Heart right ventricle (tissue), 16 donors: Measurements from ENCODE around the gene ULBP2. TPM values are rescaled to one million over a fixed set of nuclear protein-coding genes. Genes with fewer than 3 reads are reported as not detected.
A peak's percentile ranks its signal among the peaks of the same experiment; 100 is the strongest.
"Not testable (repeated sequence)": the region's sequence is repeated elsewhere in the genome, so short reads cannot be mapped to it uniquely, and the experiment has no call there.

Source experiments
- ATAC-seq, 8 donors: fragments of 200-7000 bp; cut with Tn5 transposase; one replicate each; pipeline ENCODE4 v1.9.1; 2020; ENCODE audit warnings: mild to moderate bottlenecking in 8 of 8, moderate library complexity in 8 of 8, moderate number of reproducible peaks in 1 of 8
- DNase-seq, 2 donors: peaks; one replicate each; pipeline ENCODE4 v3.0.0-alpha.2; 2020
- H3K27ac ChIP-seq, 10 donors: fragments of 200-600 bp; sonication (generic) in 2 of 10; one replicate each; pipeline versions ENCODE4 v1.5.0 to v1.8.0; 2020 to 2022; ENCODE audit warnings: mild to moderate bottlenecking in 3 of 10
- H3K27me3 ChIP-seq, 7 donors: fragments of 200-600 bp; one replicate each; pipeline ENCODE4 v1.8.0; 2021 to 2022; ENCODE audit warnings: mild to moderate bottlenecking in 2 of 7
- H3K36me3 ChIP-seq, 9 donors: fragments of 200-600 bp; sonication (generic) in 1 of 9; one replicate each; pipeline versions ENCODE4 v1.5.0 to v1.8.0; 2020 to 2022; ENCODE audit warnings: mild to moderate bottlenecking in 2 of 9
- H3K4me1 ChIP-seq, 9 donors: fragments of 200-600 bp; sonication (generic) in 1 of 9; one replicate each; pipeline versions ENCODE4 v1.5.0 to v1.8.0; 2020 to 2022; ENCODE audit warnings: mild to moderate bottlenecking in 4 of 9
- H3K4me3 ChIP-seq, 10 donors: fragments of 200-600 bp; sonication (generic) in 2 of 10; one replicate each; pipeline versions ENCODE4 v1.5.0 to v1.8.0; 2020 to 2022; ENCODE audit warnings: mild to moderate bottlenecking in 7 of 10, moderate library complexity in 2 of 10
- H3K9me3 ChIP-seq, 11 donors: fragments of 200-600 bp in 10 of 11; sonication (generic) in 2 of 11; one replicate each; pipeline versions ENCODE4 v1.5.0 to v1.8.0; 2013 to 2022; ENCODE audit warnings: mild to moderate bottlenecking in 2 of 11, control low read depth in 1 of 11, moderate library complexity in 1 of 11
- WGBS, 2 donors: extraction: QIAGEN DNeasy Blood & Tissue Kit; methylation state at CpG; one replicate each; pipeline ENCODE4 v1.1.7; 2013; ENCODE audit warnings: inconsistent platforms in 1 of 2; 5-methylcytosine and 5-hydroxymethylcytosine counted together
- intact Hi-C, 10 donors: fragments of 100-400 bp; cut with DNase I; formaldehyde crosslinking; loops; one replicate each; pipeline versions ENCODE4 v1.11.1 to v1.14.2; 2022
- polyA plus RNA-seq, 2 donors: library from polyadenylated mRNA; stranded (reverse); fragments of 200-250 nt; gene quantifications; one replicate each; pipeline ENCODE4 v1.2.3, GENCODE V29; 2013
- total RNA-seq, 10 donors: library from RNA; stranded (reverse); fragmentation: NEBNext Ultra II Directional in 3 of 10; extraction: Animal tissue kit (Norgen Biotek cat#: 25700) in 3 of 10; gene quantifications; one replicate each; pipeline versions ENCODE4 v1.2.1 to v1.2.4, GENCODE V29; 2021 to 2023
- TF ChIP-seq, protein P1 (sequence below), 9 donors: fragments of 200-600 bp; sonication (generic) in 2 of 9; IDR thresholded peaks; one replicate each; pipeline versions ENCODE4 v1.5.0 to v1.8.0; 2021 to 2022; ENCODE audit warnings: antibody characterized with exemption in 9 of 9, mild to moderate bottlenecking in 5 of 9, moderate library complexity in 1 of 9
- donor health status: Arrhythmogenic right ventricular cardiomyopathy.
- donor health status: ischemic (EF 13 %, LVEDD 7.1; RV severe dilation, severe dysfunction).
- donor health status: healthy with polysubstance abuse.
- donor health status: DM: no; HTN: yes; CAD: no.
- donor health status: DM: no; HTN: no; CAD: no.
- donor health status: ischemic (EF 25% LVEDD 6.9; RV normal size, moderate dysfunction).
- donor health status: ischemic (EF 25% LVEDD 5.7; RV mildly dilated, moderate dysfunction).
- donor health status: healthy.
- donor health status: DM: yes; HTN: yes; CAD: no.
- donor health status: Ischemic cardiomyopathy.
- donor health status: ischemic (EF 35%, LVEDD 5.7; RV mildly dilated, moderate dysfunction).
- donor health status: nonischemic (EF 11% LVEDD 7.7; RV severe dilation, severe dysfunction).
- donor health status: DM: yes; HTN: yes; CAD: no.
- donor health status: PGD.
- donor health status: ischemic (EF 29% LVEDD 5.4; RV normal size, mild dysfunction).
- donor health status: nonischemic (EF 23%, LVEDD 6.1; RV moderate dilation, normal function).

ULBP2 gene
- total and polyA plus RNA-seq, 12 donors, result 0.46 to 2.7 (median 1.1) TPM; not detected in 1

DNA sequence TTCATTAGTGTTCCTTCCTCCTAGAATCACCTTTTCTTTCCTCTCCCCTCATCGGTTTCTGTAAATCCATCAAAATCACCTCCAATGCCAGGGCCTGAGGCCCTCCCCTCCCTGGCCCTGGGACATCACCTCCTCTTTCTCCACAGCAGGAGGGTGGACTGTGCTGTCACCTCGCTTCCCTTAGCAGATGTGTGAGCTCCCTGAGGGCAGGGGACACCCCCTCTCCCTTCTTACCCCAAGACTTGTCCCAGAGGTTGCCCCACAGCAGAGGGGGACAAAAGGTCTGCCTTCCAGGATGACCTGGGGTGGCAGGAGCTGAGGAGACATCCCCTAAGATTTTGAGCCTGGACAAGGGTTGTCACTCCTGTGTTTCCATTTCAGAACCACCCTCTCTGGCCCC is 27.8 kb downstream of the ULBP2 start:
- TF ChIP-seq, protein P1, sequence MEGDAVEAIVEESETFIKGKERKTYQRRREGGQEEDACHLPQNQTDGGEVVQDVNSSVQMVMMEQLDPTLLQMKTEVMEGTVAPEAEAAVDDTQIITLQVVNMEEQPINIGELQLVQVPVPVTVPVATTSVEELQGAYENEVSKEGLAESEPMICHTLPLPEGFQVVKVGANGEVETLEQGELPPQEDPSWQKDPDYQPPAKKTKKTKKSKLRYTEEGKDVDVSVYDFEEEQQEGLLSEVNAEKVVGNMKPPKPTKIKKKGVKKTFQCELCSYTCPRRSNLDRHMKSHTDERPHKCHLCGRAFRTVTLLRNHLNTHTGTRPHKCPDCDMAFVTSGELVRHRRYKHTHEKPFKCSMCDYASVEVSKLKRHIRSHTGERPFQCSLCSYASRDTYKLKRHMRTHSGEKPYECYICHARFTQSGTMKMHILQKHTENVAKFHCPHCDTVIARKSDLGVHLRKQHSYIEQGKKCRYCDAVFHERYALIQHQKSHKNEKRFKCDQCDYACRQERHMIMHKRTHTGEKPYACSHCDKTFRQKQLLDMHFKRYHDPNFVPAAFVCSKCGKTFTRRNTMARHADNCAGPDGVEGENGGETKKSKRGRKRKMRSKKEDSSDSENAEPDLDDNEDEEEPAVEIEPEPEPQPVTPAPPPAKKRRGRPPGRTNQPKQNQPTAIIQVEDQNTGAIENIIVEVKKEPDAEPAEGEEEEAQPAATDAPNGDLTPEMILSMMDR (IDR thresholded peaks at IDR 0.05), result no peak
- 71 to 87% methylated on average over 2 of the region's 2 CpGs for WGBS, 2 donors
- peaks cover 0 to 10% (median 10%) of the 10 kb centered on the region in 9 donors for H3K4me1 ChIP-seq
- peaks cover 10 to 85% (median 52%) of the 10 kb centered on the region in 7 donors for H3K27me3 ChIP-seq
- H3K4me3 ChIP-seq, result no peak overlapping the region
- no peaks in the 10 kb centered on the region for H3K36me3 ChIP-seq
- H3K9me3 ChIP-seq, result no peaks in the 10 kb centered on the region
- intact Hi-C loops, result no loop called here
- no peak overlapping the region for H3K27ac ChIP-seq
- ATAC-seq, result no peak
- DNase-seq, result no peak

DNA sequence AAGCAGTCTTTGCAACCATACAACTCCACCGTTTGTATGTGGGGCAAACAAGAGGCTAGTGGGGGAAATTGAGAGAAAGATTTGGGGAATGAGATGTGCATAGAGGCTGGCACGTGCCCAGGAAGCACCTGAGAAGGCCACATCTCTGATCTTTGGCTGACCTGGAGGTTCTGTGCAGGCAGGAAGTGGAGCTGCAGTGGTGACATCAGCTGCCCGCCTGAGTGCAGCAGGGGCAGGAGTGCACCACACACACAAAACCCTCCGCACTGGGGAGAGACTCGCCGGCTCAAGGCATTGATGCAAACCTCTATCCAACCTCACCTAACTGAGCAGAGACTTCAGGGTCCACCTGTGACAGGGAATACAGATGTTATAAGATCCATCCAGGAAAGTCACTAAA is 32.6 kb downstream of the ULBP2 start:
- H3K4me3 ChIP-seq, ATAC-seq, DNase-seq, H3K36me3 ChIP-seq, H3K9me3 ChIP-seq, H3K4me1 ChIP-seq, intact Hi-C loops, H3K27ac ChIP-seq: not testable (repeated sequence)
- WGBS, 2 donors, result 55 to 58% methylated on average over 6 of the region's 6 CpGs
- H3K27me3 ChIP-seq, result peaks cover 0 to 67% (median 53%) of the 10 kb centered on the region in 7 donors

DNA sequence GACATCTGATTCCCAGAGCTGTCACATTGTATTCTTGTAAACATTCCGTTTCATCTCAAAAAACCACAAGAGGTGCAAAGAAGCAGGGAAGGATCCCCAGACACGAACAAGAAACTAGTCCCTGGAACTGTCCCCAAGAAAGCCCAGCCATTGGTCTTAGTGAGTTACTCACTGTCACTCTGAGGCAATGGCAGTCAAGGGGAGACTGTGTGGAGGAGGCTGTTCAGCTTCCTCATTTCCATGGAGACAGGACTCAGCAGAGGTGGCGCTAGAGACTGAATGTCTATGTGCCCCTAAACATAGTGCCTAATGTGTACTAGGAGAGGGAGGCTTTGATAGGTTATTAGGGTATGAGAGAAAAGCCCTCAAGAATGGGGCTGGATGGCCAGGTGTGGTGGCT is 33.0 kb downstream of the ULBP2 start:
- Histone ChIP-seq H3K36me3 (no peaks in the 10 kb centered on the region), H3K9me3 (no peaks in the 10 kb centered on the region)

DNA sequence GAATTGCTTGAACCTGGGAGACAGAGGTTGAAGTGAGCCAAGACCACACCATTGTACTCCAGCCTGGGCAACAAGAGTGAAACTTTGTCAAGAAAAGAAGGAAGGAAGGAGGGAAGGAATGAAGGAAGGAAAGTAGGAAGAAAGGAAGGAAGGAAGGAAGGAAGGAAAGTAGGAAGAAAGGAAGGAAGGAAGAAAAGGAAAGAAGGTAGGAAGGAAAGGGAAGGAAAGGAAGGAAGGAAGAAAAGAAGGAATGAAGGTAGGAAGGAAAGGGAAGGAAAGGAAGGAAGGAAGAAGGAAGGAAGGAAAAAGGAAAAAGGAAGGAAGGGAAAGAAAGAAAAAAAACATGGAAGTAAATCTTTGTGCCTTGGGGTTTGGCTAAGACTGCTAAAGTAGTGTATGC is 33.6 kb downstream of the ULBP2 start:
- no peak overlapping the region for H3K4me3 ChIP-seq
- DNase-seq (no peak), ATAC-seq (no peak)
- H3K27me3 ChIP-seq, result peaks cover 0 to 67% (median 53%) of the 10 kb centered on the region in 7 donors
- intact Hi-C loops, result no loop called here
- H3K27ac ChIP-seq, result no peak overlapping the region
- H3K4me1 ChIP-seq, result no peaks in the 10 kb centered on the region
- no peaks in the 10 kb centered on the region for H3K9me3 ChIP-seq
- TF ChIP-seq, protein P1 (IDR thresholded peaks at IDR 0.05), result no peak
- no peaks in the 10 kb centered on the region for H3K36me3 ChIP-seq

More for the DNA sequence above, 33.0 kb downstream of the ULBP2 start:
- ATAC-seq (peak in 1 of 8 donors; percentile 27), DNase-seq (no peak)
- Histone ChIP-seq H3K4me3 (no peak overlapping the region), H3K27ac (no peak overlapping the region), H3K4me1 (no peaks in the 10 kb centered on the region), H3K27me3 (peaks cover 0 to 67% (median 53%) of the 10 kb centered on the region in 7 donors)
- TF ChIP-seq, protein P1 (IDR thresholded peaks at IDR 0.05), result no peak
- intact Hi-C loops, result no loop called here
- WGBS, 2 donors, result 36 to 44% methylated on average over 3 of the region's 3 CpGs

DNA sequence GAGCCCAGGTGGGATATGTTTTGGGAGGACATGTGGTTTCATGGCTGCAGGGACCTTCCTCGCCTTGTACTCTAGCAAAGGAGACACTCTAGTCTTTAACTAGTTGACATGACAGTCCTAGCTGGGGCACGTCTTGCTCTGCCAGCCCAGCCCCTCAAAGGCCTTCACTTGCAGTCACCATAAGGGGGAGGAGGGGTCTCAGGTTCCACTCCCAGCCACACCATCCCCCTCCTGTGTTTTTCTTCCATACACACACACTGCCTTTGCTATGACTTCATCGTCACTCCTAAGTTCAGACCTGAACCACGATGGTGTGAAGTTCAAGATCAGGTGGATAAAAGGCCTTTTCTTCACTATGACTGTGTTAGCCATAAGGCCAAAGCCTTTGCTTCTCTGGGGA is 35.4 kb downstream of the ULBP2 start:
- intact Hi-C loops, result no loop called here

More for the DNA sequence above, 35.4 kb downstream of the ULBP2 start:
- ATAC-seq (no peak), DNase-seq (no peak)
- H3K4me1 ChIP-seq, result no peaks in the 10 kb centered on the region
- H3K27ac ChIP-seq, result no peak overlapping the region
- TF ChIP-seq, protein P1 (IDR thresholded peaks at IDR 0.05), result no peak
- 62 to 91% methylated on average over 4 of the region's 4 CpGs for WGBS, 2 donors
- H3K36me3 ChIP-seq, result no peaks in the 10 kb centered on the region
- no peak overlapping the region for H3K4me3 ChIP-seq
- peaks cover 0 to 76% (median 62%) of the 10 kb centered on the region in 7 donors for H3K27me3 ChIP-seq
- no peaks in the 10 kb centered on the region for H3K9me3 ChIP-seq
